Measurements from ENCODE around the gene SPATS2L.

The SPATS2L gene

DNA sequence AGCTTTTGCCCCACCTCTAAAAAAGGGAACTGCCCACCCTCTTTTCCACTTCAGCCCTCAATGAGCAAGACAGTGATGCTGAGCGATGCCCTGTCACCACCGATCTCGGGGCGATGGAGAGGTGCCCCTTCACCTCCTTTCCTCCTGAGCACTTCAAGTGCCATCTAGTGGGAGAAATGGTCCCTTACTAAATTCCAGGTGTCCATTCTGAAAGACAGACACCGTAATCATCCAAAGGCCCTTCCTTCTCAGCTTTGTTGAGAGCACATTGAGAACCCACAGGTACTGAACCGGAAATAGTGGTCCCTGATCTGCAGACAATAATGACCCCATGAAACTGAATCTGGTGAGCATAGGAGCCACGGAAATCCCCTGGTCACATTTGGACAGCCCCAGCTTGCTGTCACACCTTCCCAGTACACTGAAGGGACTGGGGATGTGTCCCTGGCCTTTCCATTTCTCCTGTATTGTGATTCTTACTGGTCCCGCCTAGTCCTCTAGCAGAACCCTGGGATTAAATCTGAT is 164.9 kb downstream of the SPATS2L start:
- DNase-seq (ENCODE audit: low read depth): no peak

DNA sequence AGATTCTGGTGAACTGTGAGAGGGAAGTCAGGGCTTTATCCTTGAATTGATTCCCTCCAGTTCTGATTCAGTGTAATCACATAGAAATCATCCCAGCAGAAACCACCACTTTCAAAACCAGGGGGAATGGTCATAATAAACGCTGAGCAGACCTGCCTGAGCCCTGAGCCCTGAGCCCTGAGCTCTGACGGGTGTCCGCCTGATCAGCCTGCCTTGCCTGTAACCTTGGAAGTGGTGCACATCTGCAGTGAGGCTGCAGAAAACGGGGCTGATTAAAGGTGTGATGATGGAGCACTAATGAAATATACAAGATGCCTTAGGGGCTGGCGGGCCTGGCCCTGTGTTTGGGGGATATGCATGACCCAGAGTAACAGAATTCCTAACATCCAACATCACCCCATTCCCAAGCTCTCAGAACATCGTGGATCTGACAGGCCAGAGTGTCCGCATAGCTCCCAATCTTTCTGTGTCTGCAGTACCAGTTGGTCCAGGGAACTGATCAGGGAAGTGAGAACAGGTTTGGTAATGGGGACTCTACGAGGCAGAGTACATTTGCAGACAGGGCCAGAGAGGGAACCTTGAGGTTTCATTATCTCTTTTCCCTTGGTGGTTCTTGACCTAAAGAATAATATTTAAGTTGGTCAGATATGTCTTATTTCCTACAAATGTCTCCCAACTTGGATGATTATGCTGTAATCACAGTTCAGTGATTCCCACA is 165.6 kb downstream of the SPATS2L start:
- no peak for DNase-seq (ENCODE audit: low read depth)

DNA sequence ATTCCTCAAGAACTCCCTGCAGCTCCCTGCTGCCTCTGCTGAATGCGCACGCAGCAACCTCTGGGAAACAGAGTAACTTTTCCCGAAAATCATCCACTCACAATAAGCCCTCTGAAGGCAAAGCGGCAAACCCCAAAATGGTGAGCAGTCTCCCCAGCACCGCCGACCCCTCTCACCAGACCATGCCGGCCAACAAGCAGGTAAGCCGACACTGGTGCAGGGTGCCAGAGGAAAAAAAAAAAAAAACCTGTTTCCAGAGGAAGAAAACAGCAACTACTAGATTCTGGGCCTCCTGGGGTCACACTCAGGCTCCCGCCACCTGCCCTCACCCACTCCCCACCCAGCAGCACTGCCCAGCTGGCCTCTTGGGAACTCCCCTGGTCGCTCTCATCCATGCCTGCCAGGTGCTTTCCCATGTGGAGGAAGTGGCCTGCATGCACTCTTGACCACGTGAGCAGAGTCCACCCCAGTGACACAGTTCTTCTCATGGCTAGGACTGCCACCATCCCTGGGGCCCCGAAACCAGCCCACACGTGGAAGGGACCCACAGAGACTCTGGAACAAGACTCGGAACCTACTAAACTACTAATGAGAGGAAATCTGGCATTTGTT is 166.5 kb downstream of the SPATS2L start:
- no peak for DNase-seq (ENCODE audit: low read depth)

DNA sequence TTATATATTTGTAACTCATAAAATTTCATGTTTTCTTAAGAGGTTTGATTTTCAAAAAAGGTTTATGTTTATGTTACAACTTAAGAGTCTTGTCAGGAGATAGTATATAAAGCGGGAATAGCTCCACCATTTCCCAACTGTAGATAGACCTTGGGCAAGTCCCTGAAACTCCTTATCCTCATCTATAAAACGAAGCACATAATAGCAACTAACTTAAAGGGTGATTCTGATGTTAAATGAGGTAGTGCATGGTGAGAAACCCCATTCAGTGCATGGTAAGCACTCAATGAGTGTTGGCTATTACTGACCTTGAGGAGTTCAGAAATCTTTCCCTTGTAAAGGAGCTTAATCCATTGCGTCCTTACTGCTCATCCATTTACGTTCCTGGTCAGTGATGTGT is 169.3 kb downstream of the SPATS2L start:
- DNase-seq (ENCODE audit: low read depth): no peak

DNA sequence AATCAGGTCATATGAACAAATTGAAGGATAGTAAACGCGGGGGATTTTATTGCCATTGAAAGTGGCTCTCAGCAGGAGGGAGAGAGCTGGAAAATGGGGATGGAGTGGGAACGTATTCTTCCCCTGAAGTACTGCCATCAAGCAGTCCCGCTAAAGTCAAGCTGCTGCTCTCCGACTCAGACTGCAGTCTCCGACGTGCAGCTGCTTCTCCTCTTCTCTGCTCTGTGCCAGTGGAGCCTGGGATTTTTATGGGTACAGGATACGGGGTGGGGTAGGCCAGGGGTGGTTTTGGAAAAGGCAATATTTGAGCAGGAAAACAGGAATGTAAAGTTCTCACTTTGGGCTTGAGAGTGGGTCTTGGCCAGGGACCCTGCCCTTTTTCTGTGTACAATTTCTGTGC is 170.3 kb downstream of the SPATS2L start:
- DNase-seq (ENCODE audit: low read depth): no peak

DNA sequence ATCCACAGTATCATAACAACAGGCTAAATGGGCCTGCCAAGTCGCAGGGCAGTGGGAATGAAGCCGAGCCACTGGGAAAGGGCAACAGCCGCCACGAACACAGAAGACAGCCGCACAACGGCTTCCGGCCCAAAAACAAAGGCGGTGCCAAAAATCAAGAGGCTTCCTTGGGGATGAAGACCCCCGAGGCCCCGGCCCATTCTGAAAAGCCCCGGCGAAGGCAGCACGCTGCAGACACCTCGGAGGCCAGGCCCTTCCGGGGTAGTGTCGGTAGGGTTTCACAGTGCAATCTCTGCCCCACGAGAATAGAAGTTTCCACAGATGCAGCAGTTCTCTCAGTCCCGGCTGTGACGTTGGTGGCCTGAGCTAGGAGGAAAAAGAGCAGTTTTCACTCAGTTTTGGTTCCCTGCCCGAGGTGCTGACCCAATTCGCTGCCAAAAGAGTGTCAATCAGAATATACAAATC is 171.2 kb downstream of the SPATS2L start:
- DNase-seq (ENCODE audit: low read depth): no peak

DNA sequence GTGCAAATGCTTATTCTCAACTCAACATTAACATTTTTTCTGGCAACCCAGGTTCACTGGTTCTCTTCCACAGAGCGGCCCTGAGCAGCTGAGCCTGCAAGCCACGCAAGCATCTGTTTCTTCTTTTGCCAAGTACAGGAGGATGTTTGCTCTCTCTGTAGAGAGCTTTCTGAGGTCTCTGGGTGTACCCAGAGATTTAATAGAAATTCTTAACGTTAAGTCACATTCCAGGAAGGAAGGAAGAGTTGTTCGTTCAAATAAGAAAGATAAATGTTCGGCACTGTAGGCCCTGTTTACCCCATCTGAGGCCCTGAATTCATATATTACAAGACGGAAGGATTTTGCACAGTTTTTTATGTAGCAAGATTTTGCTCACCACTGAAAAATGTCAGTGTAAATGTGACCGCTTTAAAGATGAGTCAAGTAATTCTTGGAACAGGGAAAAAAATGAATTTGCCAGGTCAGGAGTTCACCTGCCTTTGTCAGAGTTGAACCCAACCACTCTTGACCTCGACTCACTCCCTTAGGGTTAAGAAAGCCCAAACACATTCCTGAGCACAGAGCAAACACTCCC is 173.3 kb downstream of the SPATS2L start:
- no peak for DNase-seq (ENCODE audit: low read depth)

DNA sequence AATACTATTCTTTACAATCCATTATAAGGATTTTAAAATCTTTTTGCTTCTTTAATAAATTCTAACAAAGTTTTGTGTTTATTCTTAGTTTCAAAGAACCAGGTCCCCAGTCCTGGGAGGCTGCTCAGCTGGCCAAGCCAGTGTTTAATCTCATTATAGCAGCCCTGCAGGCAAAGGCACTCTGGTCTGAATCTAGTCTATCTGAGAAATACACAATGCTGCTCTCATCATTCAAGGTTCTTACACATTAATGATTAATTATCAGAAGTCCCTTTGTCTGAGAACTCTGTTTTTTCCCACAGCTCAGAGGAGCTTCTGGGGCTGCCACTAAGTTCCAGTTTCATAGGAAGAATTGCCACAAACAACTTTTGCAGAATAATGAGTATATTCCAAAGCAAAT is 175.7 kb downstream of the SPATS2L start:
- no peak for DNase-seq (ENCODE audit: low read depth)

DNA sequence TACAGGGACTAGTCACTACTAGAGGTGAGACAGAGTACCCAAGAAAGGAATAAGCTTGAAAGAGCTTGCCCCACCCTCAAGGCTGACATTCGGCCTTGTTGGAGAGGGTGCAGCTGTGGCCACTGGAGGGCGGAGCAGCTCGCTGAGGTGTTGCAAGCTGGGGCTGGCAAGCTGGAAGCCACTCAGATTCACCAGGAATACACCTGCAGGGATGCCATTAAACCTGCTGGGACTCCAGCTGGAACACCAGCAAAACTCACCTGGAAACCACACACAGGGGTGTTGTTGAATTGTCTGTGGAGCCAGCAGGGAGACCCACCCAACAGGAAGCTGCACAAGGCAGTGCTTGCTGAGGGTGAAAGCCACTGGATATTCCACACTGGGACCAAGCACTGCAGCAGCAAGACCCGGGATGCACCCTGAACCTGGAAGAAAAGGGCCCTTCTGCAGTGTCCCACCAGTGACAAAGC is 177.3 kb downstream of the SPATS2L start:
- DNase-seq (ENCODE audit: low read depth): no peak

DNA sequence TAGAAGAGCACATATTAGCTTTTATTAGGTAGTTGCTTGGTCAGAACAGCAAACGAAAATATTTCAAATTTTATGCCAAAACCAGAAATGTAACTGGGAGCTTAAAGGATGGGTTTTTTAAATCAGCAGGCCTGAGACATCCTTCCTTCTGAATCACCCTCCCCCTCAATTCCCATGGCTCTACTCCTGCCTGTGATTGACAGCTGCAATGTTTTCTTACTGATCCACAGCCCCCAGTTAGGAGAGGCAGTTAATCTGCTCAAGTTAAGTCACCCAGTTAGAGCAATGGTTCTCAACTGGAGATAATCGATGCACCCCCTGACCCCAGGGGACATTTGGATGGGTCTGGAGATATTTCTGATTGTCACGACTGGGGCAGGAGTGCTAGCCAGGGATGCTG is 178.4 kb downstream of the SPATS2L start:
- no peak for DNase-seq (ENCODE audit: low read depth)

DNA sequence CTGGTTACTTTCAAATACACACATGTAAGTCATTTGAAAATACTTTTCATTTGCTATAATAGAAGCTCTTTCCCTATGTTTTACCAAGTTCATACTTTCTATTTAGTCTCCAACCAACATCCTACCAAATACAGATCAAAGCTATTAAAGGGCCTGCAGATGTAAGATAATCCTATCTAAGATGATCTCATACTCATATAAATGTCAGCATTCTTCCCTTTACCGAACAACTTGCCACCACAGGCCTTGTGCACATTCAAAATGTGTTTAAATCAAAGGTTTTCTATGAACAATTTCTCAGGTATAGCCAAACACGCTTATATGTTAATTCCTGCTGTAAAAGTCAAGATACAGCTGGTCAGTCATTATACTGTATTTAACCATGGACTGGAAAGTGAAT is 180.0 kb downstream of the SPATS2L start:
- DNase-seq (ENCODE audit: low read depth): no peak

DNA sequence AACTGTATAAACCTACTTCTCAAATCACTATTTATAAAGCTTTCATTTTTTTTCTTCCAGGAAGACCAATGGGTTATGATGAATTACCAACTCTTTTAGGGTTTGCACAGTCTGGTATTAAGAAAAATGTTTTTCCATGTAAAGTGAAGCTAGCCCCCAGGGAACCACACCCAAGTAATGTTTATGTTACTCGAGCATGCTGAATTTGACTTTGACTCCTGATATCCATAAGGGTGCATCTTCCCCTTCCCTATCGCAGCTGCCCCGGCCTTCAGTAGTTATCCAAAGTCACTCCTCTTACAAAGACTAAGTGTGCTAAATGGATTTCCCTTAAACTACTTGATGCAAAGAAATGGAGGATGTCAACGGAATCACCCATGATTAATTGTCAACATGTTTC is 181.7 kb downstream of the SPATS2L start:
- DNase-seq (ENCODE audit: low read depth): no peak

DNA sequence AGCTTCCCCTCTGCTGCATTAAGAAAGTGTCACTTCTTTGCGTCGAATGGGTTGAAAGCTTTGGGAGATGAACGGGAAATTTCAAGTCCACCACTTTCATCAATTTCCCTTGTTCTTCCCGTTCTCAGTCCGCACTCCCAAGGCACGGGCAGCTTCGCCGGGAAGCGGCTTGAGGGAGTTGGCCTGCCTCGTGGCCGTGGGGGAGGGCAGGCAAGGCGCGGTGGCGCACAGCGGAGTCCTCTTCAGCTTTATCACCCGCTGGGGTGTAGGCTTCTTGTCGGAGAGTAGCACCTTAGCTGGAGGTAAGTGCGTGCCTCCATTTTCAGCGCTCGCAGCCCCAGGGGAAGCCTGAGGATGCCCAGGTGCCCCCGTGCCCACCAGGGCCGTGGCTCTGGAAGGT is 183.5 kb downstream of the SPATS2L start:
- DNase-seq (ENCODE audit: low read depth): no peak

DNA sequence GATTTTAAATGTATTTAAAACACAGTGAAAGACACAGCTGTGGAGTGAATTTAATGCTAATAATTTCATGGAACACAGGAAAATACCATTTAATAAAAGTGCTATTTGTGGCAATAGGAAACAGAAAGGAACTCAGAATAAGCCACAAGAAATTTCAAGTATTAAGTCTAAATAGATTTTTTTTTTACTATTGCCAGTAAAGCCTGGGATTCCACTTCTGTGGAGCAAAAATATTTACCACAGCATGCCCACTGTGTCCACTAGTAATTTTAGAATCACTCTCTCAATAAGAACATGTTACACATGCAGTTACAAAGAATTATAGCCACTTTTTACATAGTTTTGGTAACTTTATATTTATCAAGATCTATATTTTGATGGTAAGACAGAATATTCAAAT is 186.2 kb downstream of the SPATS2L start:
- no peak for DNase-seq (ENCODE audit: low read depth)

DNA sequence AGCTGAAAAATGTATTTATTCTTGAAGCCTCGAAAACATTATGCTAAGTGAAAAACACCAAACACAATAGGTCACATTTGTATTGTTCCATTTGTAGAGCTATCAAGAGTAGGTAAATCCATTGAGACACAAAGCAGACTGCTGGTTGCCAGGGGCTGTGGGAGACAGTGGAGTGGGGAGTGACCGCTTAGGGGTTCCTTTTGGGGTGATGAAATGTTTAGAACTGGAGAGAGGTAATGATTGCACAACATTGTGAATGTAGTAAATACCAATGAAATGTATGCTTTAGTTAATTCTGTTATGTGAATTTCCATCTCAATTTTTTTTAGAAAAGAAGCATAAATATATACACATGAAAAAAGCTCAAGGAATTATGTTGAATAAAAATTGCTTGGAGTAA is 187.6 kb downstream of the SPATS2L start:
- DNase-seq (ENCODE audit: low read depth): no peak

DNA sequence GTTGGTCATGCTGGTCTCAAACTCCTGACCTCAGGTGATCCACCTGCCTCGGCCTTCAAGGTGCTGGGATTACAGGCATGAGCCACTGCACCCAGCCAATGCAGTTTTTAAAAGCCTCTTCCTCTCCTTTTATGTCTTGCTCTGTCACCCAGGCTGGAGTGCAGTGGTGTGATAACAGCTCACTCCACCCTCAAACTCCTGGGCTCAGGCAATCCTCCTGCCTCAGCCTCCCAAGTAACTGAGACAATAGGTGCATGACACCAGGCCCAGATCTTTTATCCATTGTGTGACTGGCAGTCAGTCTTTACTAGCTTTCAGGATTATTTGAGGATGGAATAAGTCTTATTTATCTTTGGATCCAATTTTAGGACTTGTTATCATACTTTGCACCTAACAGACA is 190.2 kb downstream of the SPATS2L start:
- DNase-seq (ENCODE audit: low read depth): no peak

DNA sequence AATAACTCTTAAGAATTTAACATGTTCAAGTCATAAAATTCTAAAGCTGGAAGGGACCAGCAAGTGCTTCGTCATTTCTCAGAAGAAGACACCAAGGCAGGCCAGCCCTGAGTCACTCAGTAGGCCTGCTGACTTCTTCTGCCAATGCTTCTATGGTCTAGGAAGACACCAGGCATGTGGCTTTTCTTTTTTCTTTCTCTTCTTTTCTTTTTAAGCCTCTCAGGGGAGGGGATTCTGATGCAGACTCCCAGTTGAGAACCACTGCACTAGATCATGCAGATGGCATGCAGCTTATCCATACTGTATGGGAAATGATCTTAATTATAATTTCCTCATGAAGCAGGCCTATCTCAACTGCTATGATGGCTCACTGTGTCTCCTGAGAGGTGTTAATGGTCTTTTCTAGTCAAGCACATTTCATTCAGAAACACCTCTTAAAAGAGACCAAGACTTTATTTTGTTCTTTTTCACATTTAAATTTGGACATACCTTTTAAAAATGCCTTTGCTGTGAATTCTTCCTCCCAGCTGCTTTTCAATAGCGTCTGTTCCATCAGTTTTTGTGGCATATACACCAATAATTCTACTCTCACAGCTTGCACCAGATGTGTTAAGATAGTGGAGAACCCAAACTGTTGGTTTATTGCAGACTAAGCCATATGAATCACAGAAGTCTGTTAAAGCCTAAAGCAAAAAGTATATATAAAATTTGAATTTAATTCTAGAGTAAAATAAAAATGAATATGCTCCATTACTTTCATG is 192.1 kb downstream of the SPATS2L start:
- DNase-seq (ENCODE audit: low read depth): no peak

DNA sequence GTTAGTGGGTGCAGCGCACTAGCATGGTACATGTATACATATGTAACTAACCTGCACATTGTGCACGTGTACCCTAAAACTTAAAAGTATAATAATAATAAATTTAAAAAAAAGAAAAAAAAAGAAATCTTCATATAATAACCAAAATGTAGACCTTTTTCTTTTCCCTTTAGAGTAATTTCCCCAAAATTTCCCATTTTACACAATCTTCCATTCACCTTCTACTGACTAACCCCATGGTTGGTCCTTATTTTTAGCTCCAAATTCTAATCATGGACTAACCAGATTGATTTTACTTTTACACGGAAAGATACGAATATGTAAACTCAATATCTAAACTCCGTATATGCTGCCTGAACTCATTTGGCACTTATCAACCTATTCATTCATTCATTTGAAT is 195.7 kb downstream of the SPATS2L start:
- no peak for DNase-seq (ENCODE audit: low read depth)

DNA sequence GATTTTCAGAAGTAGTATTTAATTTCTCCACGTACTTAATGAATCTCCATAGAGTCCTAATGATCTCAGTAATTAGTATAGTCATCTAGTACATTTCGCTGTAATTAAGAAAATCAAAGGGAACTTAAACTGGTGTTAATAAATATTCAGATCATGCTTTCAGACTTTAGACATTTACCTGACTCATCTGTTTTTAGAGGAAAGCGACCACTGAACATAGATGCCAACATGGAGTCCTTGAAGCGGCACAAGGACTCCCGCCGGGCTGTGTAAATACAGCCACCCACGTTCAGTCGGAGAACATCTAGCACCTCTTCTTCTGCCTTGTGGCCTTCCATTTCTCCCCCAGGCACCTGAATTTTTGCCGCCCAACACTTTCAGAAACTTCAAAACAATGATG is 200.2 kb downstream of the SPATS2L start:
- DNase-seq (ENCODE audit: low read depth): no peak

DNA sequence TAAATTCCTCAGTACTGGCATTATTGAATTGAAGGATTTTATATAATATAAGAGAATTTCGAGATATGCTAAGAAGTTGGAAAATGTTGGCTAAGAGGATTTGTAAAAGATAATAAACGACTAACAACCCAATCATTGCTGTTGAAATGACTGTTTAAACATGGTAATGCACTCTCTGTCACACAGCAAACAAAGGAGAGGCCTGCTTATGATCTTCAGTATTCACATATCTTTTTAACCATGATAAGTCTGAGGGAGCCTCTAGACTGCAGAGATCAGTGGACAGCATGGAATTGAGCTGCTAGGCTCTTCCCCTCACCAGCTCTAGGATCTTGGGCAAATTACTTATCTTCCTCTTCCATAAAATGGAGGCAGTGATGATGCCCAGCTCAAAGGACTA is 200.7 kb downstream of the SPATS2L start:
- DNase-seq (ENCODE audit: low read depth): no peak

DNA sequence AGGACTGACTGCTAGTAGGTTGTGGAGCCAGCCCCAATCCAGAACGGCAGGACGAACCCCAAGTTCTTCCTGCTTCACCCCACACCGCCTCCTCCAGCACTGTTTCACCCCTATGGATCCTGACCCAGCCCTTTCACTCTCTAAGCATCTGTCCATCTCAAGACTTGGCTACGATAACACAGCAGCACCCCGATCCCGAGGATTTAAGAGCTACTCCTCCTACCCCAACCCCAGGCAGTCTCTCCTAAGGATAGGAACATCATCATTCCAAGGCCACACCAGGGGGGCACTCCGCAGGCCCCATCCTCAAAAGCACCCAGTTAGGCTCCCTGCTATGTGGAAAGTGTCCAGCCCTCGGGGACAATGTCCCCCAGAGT is 202.7 kb downstream of the SPATS2L start:
- DNase-seq (ENCODE audit: low read depth): no peak

DNA sequence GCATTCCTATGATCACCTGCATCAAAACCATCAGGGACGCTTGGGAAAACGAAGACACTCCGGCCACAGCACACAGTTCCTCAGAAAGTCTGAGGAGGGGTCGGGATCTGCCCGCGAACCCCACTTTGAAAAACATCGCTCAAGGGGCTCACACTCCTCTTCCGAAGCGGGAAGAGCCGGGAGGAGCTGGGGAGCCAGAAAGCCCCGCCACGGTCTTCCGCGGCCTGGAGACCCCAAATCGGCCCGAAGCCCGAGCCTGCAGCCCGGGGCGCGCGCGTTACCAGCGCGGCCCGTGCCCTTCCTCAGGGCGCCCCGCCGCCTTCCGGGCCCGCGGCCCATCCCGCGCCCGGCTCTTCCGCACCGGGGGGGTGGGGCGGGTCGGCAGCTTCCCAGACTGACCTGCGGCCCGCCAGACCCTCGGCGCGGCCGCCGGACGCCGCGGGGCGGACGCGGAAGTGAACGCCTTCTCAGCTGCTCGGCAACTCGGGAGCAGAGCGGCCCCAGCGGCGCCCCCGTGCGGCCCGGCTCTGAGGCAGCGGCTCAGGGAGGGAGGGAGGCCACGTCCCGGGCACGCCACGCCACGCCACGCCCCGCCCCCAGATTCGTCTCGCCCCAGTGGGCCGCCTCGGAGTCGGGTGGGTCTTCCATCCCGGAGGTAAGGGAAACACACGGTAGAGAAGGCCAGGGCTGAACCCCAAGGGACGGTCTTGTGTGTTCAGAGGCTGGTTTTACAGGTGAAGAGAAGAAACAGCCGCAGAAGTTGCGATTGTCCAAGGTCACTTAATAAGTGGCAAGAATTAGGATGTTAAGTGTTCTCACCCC is 203.3 kb downstream of the SPATS2L start, which contains the start of gene KCTD18:
KCTD18 (minus strand) TSS at position 457 of the 822 bp plus-strand sequence. CDS start 3,052 bp downstream, outside the sequence.
- DNase-seq (ENCODE audit: low read depth): peak; percentile 87

Measured in activated T-helper 9 cell treated with anti-CD3 and anti-CD28 coated beads, Interleukin-2, amount 50 U/mL, for 16 hours (primary cell).